Natural killer cell (primary cell): ENCODE data around the gene GSG1L. TPM values are rescaled to one million over a fixed set of nuclear protein-coding genes. Genes with fewer than 3 reads are reported as not detected.

Experiments used
- ATAC-seq, 3 donors: fragments of 150-1000 bp in 2 of 3; fragments of 200-7000 bp in 1 of 3; cut with Tn5 transposase; 1 replicate in 1 of 3; 2 replicates in 2 of 3; pipeline ENCODE4 v1.10.0; 2021; ENCODE audit warnings: mild to moderate bottlenecking in 2 of 3, moderate library complexity in 2 of 3
- DNase-seq, 2 donors: peaks; one replicate each; pipeline versions ENCODE4 v3.0.0 to v3.0.0-alpha.2; 2013 to 2021; ENCODE audit warnings: mixed read lengths in 1 of 2
- H3K27ac ChIP-seq: one replicate; pipeline ENCODE4 v1.5.1; 2013; ENCODE audit warnings: mild to moderate bottlenecking, low read length
- H3K27me3 ChIP-seq: one replicate; pipeline ENCODE4 v1.6.1; 2013; ENCODE audit warnings: low read length; ENCODE audit not compliant: control insufficient read depth, insufficient read depth
- H3K36me3 ChIP-seq: one replicate; pipeline ENCODE4 v1.6.1; 2013; ENCODE audit warnings: low read length; ENCODE audit not compliant: control insufficient read depth, insufficient read depth
- H3K4me1 ChIP-seq: one replicate; pipeline ENCODE4 v1.6.1; 2013; ENCODE audit warnings: low read length; ENCODE audit not compliant: control insufficient read depth, insufficient read depth
- H3K4me3 ChIP-seq: one replicate; pipeline ENCODE4 v1.5.1; 2013; ENCODE audit warnings: low read length
- H3K9me3 ChIP-seq: one replicate; pipeline ENCODE4 v1.6.1; 2013; ENCODE audit warnings: low read length; ENCODE audit not compliant: control insufficient read depth, insufficient read depth
- H3K27ac Mint-ChIP-seq, 2 donors: one replicate each; pipeline ENCODE4 v1.8.0; 2022; ENCODE audit warnings: mild to moderate bottlenecking in 2 of 2, mixed read lengths in 2 of 2, moderate library complexity in 1 of 2
- H3K27me3 Mint-ChIP-seq, 2 donors: one replicate each; pipeline ENCODE4 v1.8.0; 2022; ENCODE audit warnings: low read depth in 2 of 2, mixed read lengths in 2 of 2
- H3K36me3 Mint-ChIP-seq: one replicate; pipeline ENCODE4 v1.8.0; 2022; ENCODE audit warnings: mixed read lengths
- H3K4me1 Mint-ChIP-seq, 2 donors: one replicate each; pipeline ENCODE4 v1.8.0; 2022; ENCODE audit warnings: mixed read lengths in 2 of 2
- H3K4me3 Mint-ChIP-seq: one replicate; pipeline ENCODE4 v1.8.0; 2022; ENCODE audit warnings: mild to moderate bottlenecking, moderate library complexity, mixed read lengths
- H3K9me3 Mint-ChIP-seq, 2 donors: one replicate each; pipeline ENCODE4 v1.8.0; 2022; ENCODE audit warnings: mixed read lengths in 2 of 2
- CTCF ChIP-seq: fragments of 200-600 bp; IDR thresholded peaks from one replicate; pipeline ENCODE4 v1.8.0; 2022; ENCODE audit warnings: antibody characterized with exemption
- WGBS: methylation state at CpG from one replicate; pipeline ENCODE4 v1.1.7; 2013; ENCODE audit warnings: missing lambda C conversion rate; ENCODE audit not compliant: insufficient coverage; 5-methylcytosine and 5-hydroxymethylcytosine counted together
- intact Hi-C: fragments of 100-400 bp; cut with micrococcal nuclease; formaldehyde crosslinking; loops from one replicate; pipeline ENCODE4 v1.14.2; 2022
- total RNA-seq, 4 donors: library from RNA; stranded (reverse); fragments of 120-200 nt in 1 of 4; gene quantifications; one replicate each; pipeline versions ENCODE4 v1.2.3 to v1.2.4, GENCODE V29; 2013 to 2022

GSG1L gene
- total RNA-seq, 3 donors from 2014 or later (not counting 1 experiment from before 2014, with no cell fraction given) = 0.25 TPM; not detected in 2

- Histone ChIP-seq H3K9me3 (peaks cover 7% of the 10 kb centered on the region), H3K27me3 (no peaks in the 10 kb centered on the region), H3K4me3 (no peak overlapping the region), H3K4me1 (peaks cover 8% of the 10 kb centered on the region), H3K36me3 (no peaks in the 10 kb centered on the region), H3K27ac (no peak overlapping the region)
- 44% methylated on average over 19 of the region's 19 CpGs for WGBS
- Mint-ChIP-seq H3K36me3 (peaks cover 14% of the 10 kb centered on the region), H3K27ac (no peak overlapping the region), H3K27me3 (no peaks in the 10 kb centered on the region), H3K9me3 (peaks cover 8 to 11% of the 10 kb centered on the region in 2 donors), H3K4me1 (peaks cover 0 to 4% of the 10 kb centered on the region in 2 donors), H3K4me3 (no peak overlapping the region)
- DNase-seq (peak; percentile 44 to 67), ATAC-seq (peak; percentile 76 to 96 (median 92))
- intact Hi-C loops = no loop called here
- peak; percentile 8 for TF ChIP-seq CTCF
Observed at GRCh38 chr16:27867122-27868110, 196.1 kb downstream of the GSG1L start.

GRCh38 chr16:27863377-27863776, 200.1 kb downstream of the GSG1L start:
- Mint-ChIP-seq H3K27ac (no peak overlapping the region), H3K9me3 (peaks cover 8 to 11% of the 10 kb centered on the region in 2 donors), H3K27me3 (peaks cover 0 to 4% of the 10 kb centered on the region in 2 donors), H3K4me1 (peaks cover 0 to 4% of the 10 kb centered on the region in 2 donors), H3K36me3 (peaks cover 14% of the 10 kb centered on the region), H3K4me3 (no peak overlapping the region)
- WGBS = 68% methylated on average over 1 of the region's 1 CpG
- ATAC-seq (no peak), DNase-seq (no peak)
- Histone ChIP-seq H3K4me1 (peaks cover 8% of the 10 kb centered on the region), H3K27ac (no peak overlapping the region), H3K9me3 (peaks cover 7% of the 10 kb centered on the region), H3K27me3 (no peaks in the 10 kb centered on the region), H3K36me3 (no peaks in the 10 kb centered on the region), H3K4me3 (no peak overlapping the region)
- no peak for TF ChIP-seq CTCF
- intact Hi-C loops = no loop called here

GRCh38 chr16:27862953-27863352, 200.6 kb downstream of the GSG1L start:
- H3K27ac Mint-ChIP-seq = no peak overlapping the region
- WGBS = no CpG with 5 or more reads among the region's 1 CpG
- Histone ChIP-seq H3K4me1 (peaks cover 6% of the 10 kb centered on the region), H3K27me3 (no peaks in the 10 kb centered on the region), H3K36me3 (no peaks in the 10 kb centered on the region), H3K9me3 (peaks cover 7% of the 10 kb centered on the region), H3K27ac (no peak overlapping the region), H3K4me3 (no peak overlapping the region)
- no peak for DNase-seq
- peaks cover 0 to 3% of the 10 kb centered on the region in 2 donors for H3K4me1 Mint-ChIP-seq
- peaks cover 0 to 8% of the 10 kb centered on the region in 2 donors for H3K27me3 Mint-ChIP-seq
- H3K36me3 Mint-ChIP-seq = peaks cover 14% of the 10 kb centered on the region
- intact Hi-C loops = no loop called here
- no peak overlapping the region for H3K4me3 Mint-ChIP-seq
- TF ChIP-seq CTCF = no peak
- H3K9me3 Mint-ChIP-seq = peaks cover 8 to 11% of the 10 kb centered on the region in 2 donors
- no peak for ATAC-seq
